Stimulated activated naive B cell treated with anti-CD40 and anti-IgM and Interleukin-4, amounts not matched to agents 10 μg/mL and 1 μg/mL and 100 μg/mL, for 72 hours (primary cell): Measurements from ENCODE around the gene NUDT13.
"Not testable (repeated sequence)": the region's sequence is repeated elsewhere in the genome, so short reads cannot be mapped to it uniquely, and the experiment has no call there.

Experiments
- ATAC-seq, 2 donors: fragments of 150-1000 bp; cut with Tn5 transposase; replicated peaks; 2 replicates each; pipeline ENCODE4 v1.10.0; 2021; ENCODE audit warnings: moderate library complexity in 1 of 2
- DNase-seq: peaks from one replicate; pipeline ENCODE4 v3.0.0; 2021
- H3K27ac Mint-ChIP-seq: one replicate; pipeline ENCODE4 v1.8.0; 2022; ENCODE audit warnings: mild to moderate bottlenecking, mixed read lengths
- H3K27me3 Mint-ChIP-seq, 2 donors: one replicate each; pipeline ENCODE4 v1.8.0; 2022; ENCODE audit warnings: mixed read lengths in 2 of 2
- H3K36me3 Mint-ChIP-seq, 2 donors: one replicate each; pipeline ENCODE4 v1.8.0; 2022; ENCODE audit warnings: mixed read lengths in 2 of 2, mild to moderate bottlenecking in 1 of 2
- H3K4me1 Mint-ChIP-seq, 2 donors: one replicate each; pipeline ENCODE4 v1.8.0; 2022; ENCODE audit warnings: mixed read lengths in 2 of 2, mild to moderate bottlenecking in 1 of 2
- H3K4me3 Mint-ChIP-seq, 2 donors: one replicate each; pipeline ENCODE4 v1.8.0; 2022; ENCODE audit warnings: mild to moderate bottlenecking in 2 of 2, mixed read lengths in 2 of 2, moderate library complexity in 1 of 2
- H3K9me3 Mint-ChIP-seq, 2 donors: one replicate each; pipeline ENCODE4 v1.8.0; 2022; ENCODE audit warnings: mixed read lengths in 2 of 2, mild to moderate bottlenecking in 1 of 2

Gene NUDT13

GRCh38 chr10:73093922-73094850 lies 16.1 kb upstream of the NUDT13 start:
- H3K36me3 Mint-ChIP-seq, result peaks cover 0 to 2% of the 10 kb centered on the region in 2 donors
- H3K4me1 Mint-ChIP-seq, result peaks cover 4 to 27% of the 10 kb centered on the region in 2 donors
- no peaks in the 10 kb centered on the region for H3K27me3 Mint-ChIP-seq
- no peak overlapping the region for H3K27ac Mint-ChIP-seq
- no peaks in the 10 kb centered on the region for H3K9me3 Mint-ChIP-seq
- DNase-seq, result no peak
- no peak for ATAC-seq
- H3K4me3 Mint-ChIP-seq, result peak overlapping the region; percentile 64 to 96

DNA sequence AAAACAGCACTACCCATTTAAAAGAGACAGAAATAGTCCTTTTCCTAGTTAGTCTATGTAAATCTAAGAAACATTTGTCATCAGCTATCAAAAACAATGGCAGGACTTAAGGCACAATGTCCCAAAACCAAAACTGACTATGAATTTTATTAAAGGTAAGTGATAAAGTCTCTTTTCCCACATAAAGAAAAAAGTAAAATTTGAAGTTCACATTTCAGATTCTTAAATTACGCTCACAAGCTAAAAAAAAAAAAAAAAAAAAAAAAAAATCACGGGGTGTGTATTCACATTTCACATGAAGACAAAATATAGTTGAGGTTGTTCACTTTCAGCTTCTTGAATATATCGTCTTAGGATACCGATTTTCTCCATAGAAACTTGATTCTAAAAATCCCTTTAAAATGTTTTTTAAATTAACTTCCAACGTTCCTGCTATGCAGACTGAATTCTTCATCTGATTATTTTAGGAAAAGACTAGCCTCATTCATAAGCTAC lies 15.2 kb upstream of the NUDT13 start:
- no peaks in the 10 kb centered on the region for H3K27me3 Mint-ChIP-seq
- H3K27ac Mint-ChIP-seq, result peak overlapping the region; percentile 99
- H3K4me3 Mint-ChIP-seq, result peak overlapping the region; percentile 96 to 98
- H3K36me3 Mint-ChIP-seq, result peaks cover 0 to 2% of the 10 kb centered on the region in 2 donors
- H3K9me3 Mint-ChIP-seq, result no peaks in the 10 kb centered on the region
- no peak for DNase-seq
- peaks cover 3 to 27% of the 10 kb centered on the region in 2 donors for H3K4me1 Mint-ChIP-seq
- ATAC-seq, result no peak

GRCh38 chr10:73095481-73096021 lies 14.7 kb upstream of the NUDT13 start:
- Mint-ChIP-seq H3K27ac (peak overlapping the region; percentile 99), H3K4me1 (peaks cover 3 to 27% of the 10 kb centered on the region in 2 donors), H3K4me3 (peak overlapping the region; percentile 96 to 98), H3K27me3 (no peaks in the 10 kb centered on the region), H3K36me3 (peaks cover 0 to 3% of the 10 kb centered on the region in 2 donors), H3K9me3 (no peaks in the 10 kb centered on the region)
- DNase-seq (peak; percentile 22), ATAC-seq (no peak)

DNA sequence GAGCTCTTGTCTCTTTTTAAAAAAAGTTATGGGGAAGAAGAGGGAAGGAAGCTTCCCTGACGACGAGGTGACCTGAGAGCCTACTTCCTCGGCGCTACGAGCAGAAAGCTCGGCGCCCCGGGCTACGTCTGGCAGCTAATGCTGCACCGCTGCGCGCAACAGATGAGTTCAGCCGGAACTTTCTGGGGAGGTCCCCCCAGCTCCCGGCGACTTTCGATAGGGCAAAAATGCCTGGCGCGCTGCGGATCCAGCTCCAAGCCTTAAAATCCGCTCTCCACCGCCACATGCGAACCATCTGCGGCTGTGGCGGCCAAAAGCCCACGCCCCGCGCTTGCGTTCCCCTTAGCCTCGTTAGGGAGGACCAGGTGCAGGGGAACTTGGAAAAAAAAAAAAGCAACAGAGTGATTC lies 14.2 kb upstream of the NUDT13 start:
- peaks cover 3 to 27% of the 10 kb centered on the region in 2 donors for H3K4me1 Mint-ChIP-seq
- no peaks in the 10 kb centered on the region for H3K27me3 Mint-ChIP-seq
- peaks cover 0 to 6% of the 10 kb centered on the region in 2 donors for H3K36me3 Mint-ChIP-seq
- peak; percentile 64 to 70 for ATAC-seq
- no peaks in the 10 kb centered on the region for H3K9me3 Mint-ChIP-seq
- H3K4me3 Mint-ChIP-seq, result peak overlapping the region; percentile 96 to 98
- H3K27ac Mint-ChIP-seq, result peak overlapping the region; percentile 99
- DNase-seq, result peak; percentile 74

GRCh38 chr10:73096449-73097304 lies 13.6 kb upstream of the NUDT13 start, which contains the start of gene P4HA1:
P4HA1 (minus strand) TSS chr10:73096866; CDS start chr10:73074883, 21,983 bp downstream.
- DNase-seq (peak; percentile 96), ATAC-seq (peak; percentile 90 to 93)
- peak within 1 kb of the TSS; percentile 96 to 98 for H3K4me3 Mint-ChIP-seq
- H3K9me3 Mint-ChIP-seq, result no peaks in the 10 kb centered on the region
- peaks cover 0 to 6% of the 10 kb centered on the region in 2 donors for H3K36me3 Mint-ChIP-seq
- peaks cover 3 to 27% of the 10 kb centered on the region in 2 donors for H3K4me1 Mint-ChIP-seq
- peak within 1 kb of the TSS; percentile 99 for H3K27ac Mint-ChIP-seq
- H3K27me3 Mint-ChIP-seq, result no peaks in the 10 kb centered on the region

GRCh38 chr10:73097305-73097670 lies 13.0 kb upstream of the NUDT13 start:
- DNase-seq, result no peak
- no peak for ATAC-seq
- Mint-ChIP-seq H3K4me1 (peaks cover 2 to 27% of the 10 kb centered on the region in 2 donors), H3K27ac (peak overlapping the region; percentile 99), H3K27me3 (no peaks in the 10 kb centered on the region), H3K9me3 (no peaks in the 10 kb centered on the region), H3K4me3 (peak overlapping the region; percentile 96 to 98), H3K36me3 (peaks cover 4 to 10% of the 10 kb centered on the region in 2 donors)

GRCh38 chr10:73099141-73099540 lies 11.1 kb upstream of the NUDT13 start:
- no peaks in the 10 kb centered on the region for H3K27me3 Mint-ChIP-seq
- no peak for ATAC-seq
- no peak overlapping the region for H3K4me3 Mint-ChIP-seq
- no peak overlapping the region for H3K27ac Mint-ChIP-seq
- H3K4me1 Mint-ChIP-seq, result peaks cover 2 to 19% of the 10 kb centered on the region in 2 donors
- no peaks in the 10 kb centered on the region for H3K9me3 Mint-ChIP-seq
- peaks cover 4 to 8% of the 10 kb centered on the region in 2 donors for H3K36me3 Mint-ChIP-seq
- DNase-seq, result no peak

DNA sequence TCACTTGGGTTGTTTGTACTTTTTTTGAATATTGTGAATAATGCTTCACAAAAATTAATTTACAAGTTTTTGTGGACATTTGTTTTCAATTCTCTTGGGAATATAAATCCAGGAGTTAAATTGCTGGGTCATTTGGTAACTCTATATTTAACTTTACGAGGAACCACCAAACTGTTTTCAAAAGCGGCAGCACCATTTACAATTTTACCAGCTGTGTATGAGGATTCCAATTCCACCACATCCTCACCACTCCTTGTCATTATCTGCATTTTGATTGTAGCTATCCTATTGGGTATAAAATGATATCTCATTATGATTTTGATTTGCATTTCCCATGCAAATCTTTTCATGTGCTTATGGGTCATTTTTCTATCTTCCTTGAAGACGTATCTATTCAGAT lies 4.0 kb upstream of the NUDT13 start:
- Mint-ChIP-seq H3K4me1 (peaks cover 4 to 12% of the 10 kb centered on the region in 2 donors), H3K4me3 (no peak overlapping the region), H3K9me3 (peaks cover 0 to 4% of the 10 kb centered on the region in 2 donors), H3K27me3 (no peaks in the 10 kb centered on the region), H3K27ac (no peak overlapping the region), H3K36me3 (peaks cover 37 to 43% of the 10 kb centered on the region in 2 donors)
- DNase-seq (no peak), ATAC-seq (no peak)

GRCh38 chr10:73109248-73109652 lies 1.0 kb upstream of the NUDT13 start:
- not testable (repeated sequence) for ATAC-seq, H3K27me3 Mint-ChIP-seq, H3K9me3 Mint-ChIP-seq, H3K4me3 Mint-ChIP-seq, DNase-seq
- peaks cover 6 to 15% of the 10 kb centered on the region in 2 donors for H3K4me1 Mint-ChIP-seq
- H3K27ac Mint-ChIP-seq, result peak overlapping the region; percentile 31
- H3K36me3 Mint-ChIP-seq, result peaks cover 33 to 38% of the 10 kb centered on the region in 2 donors

- ATAC-seq, H3K27ac Mint-ChIP-seq, DNase-seq, H3K9me3 Mint-ChIP-seq, H3K27me3 Mint-ChIP-seq, H3K4me3 Mint-ChIP-seq: not testable (repeated sequence)
- Mint-ChIP-seq H3K4me1 (peaks cover 6 to 15% of the 10 kb centered on the region in 2 donors), H3K36me3 (peaks cover 23 to 28% of the 10 kb centered on the region in 2 donors)
Measured at GRCh38 chr10:73112032-73112431, 1.8 kb downstream of the NUDT13 start.

- DNase-seq (no peak), ATAC-seq (no peak)
- Mint-ChIP-seq H3K27me3 (no peaks in the 10 kb centered on the region), H3K36me3 (peaks cover 16 to 19% of the 10 kb centered on the region in 2 donors), H3K4me1 (peaks cover 9 to 24% of the 10 kb centered on the region in 2 donors), H3K4me3 (no peak overlapping the region), H3K9me3 (peaks cover 0 to 2% of the 10 kb centered on the region in 2 donors), H3K27ac (no peak overlapping the region)
Measured at GRCh38 chr10:73113551-73113950, 3.3 kb downstream of the NUDT13 start.

DNA sequence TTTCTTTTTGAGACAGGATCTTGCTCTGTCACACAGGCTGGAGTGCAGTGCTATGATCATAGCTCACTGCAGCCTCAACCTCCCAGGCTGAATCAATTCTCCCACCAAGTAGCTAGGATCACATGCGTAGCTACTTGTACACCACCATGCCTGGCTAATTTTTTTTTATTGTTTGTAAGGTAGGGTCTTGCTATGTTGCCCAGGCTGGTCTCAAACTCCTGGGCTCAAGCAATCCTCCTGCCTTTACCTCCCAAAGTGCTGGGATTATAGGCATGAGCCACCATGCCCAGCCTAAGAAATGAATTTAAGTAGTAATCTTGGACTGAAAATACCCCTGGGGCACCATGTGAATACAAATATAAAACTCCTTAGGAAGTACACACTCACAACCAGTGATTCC lies 5.8 kb downstream of the NUDT13 start:
- H3K4me3 Mint-ChIP-seq, result no peak overlapping the region
- no peak for ATAC-seq
- H3K9me3 Mint-ChIP-seq, result no peaks in the 10 kb centered on the region
- no peak overlapping the region for H3K27ac Mint-ChIP-seq
- DNase-seq, result no peak
- peaks cover 3 to 10% of the 10 kb centered on the region in 2 donors for H3K36me3 Mint-ChIP-seq
- no peaks in the 10 kb centered on the region for H3K27me3 Mint-ChIP-seq
- H3K4me1 Mint-ChIP-seq, result peaks cover 6 to 15% of the 10 kb centered on the region in 2 donors

- Mint-ChIP-seq H3K27me3 (no peaks in the 10 kb centered on the region), H3K27ac (peak overlapping the region; percentile 73), H3K36me3 (peaks cover 3 to 14% of the 10 kb centered on the region in 2 donors), H3K4me1 (peaks cover 2 to 9% of the 10 kb centered on the region in 2 donors), H3K9me3 (no peaks in the 10 kb centered on the region), H3K4me3 (peak overlapping the region in 1 of 2 donors; percentile 61)
- DNase-seq, result no peak
- ATAC-seq, result peak; percentile 87 to 88
Measured at GRCh38 chr10:73117976-73118743, 7.9 kb downstream of the NUDT13 start.
